Activated naive CD4-positive, alpha-beta T cell treated with anti-CD3 and anti-CD28 coated beads, Interleukin-2, amount 50 U/mL, for 24 hours (primary cell): ENCODE results near the gene SLC6A1.

Source experiments
- H3K27ac Mint-ChIP-seq: one replicate; pipeline ENCODE4 v1.8.0; 2021; ENCODE audit warnings: mild to moderate bottlenecking, mixed read lengths
- H3K27me3 Mint-ChIP-seq: one replicate; pipeline ENCODE4 v1.8.0; 2021; ENCODE audit warnings: mixed read lengths
- H3K36me3 Mint-ChIP-seq: one replicate; pipeline ENCODE4 v1.8.0; 2021; ENCODE audit warnings: mixed read lengths
- H3K4me1 Mint-ChIP-seq: one replicate; pipeline ENCODE4 v1.8.0; 2021; ENCODE audit warnings: mixed read lengths
- H3K4me3 Mint-ChIP-seq: one replicate; pipeline ENCODE4 v1.8.0; 2021; ENCODE audit warnings: mild to moderate bottlenecking, mixed read lengths
- H3K9me3 Mint-ChIP-seq: one replicate; pipeline ENCODE4 v1.8.0; 2021; ENCODE audit warnings: mixed read lengths

Gene SLC6A1

GRCh38 chr3:10981031-10981430 is 11.5 kb upstream of the SLC6A1 start:
- no peak overlapping the region for H3K27ac Mint-ChIP-seq
- no peaks in the 10 kb centered on the region for H3K9me3 Mint-ChIP-seq
- peaks cover 9% of the 10 kb centered on the region for H3K4me1 Mint-ChIP-seq
- H3K27me3 Mint-ChIP-seq = peaks cover 18% of the 10 kb centered on the region
- no peaks in the 10 kb centered on the region for H3K36me3 Mint-ChIP-seq
- no peak overlapping the region for H3K4me3 Mint-ChIP-seq

GRCh38 chr3:10981961-10982360 is 10.6 kb upstream of the SLC6A1 start:
- Mint-ChIP-seq H3K27me3 (peaks cover 13% of the 10 kb centered on the region), H3K27ac (no peak overlapping the region), H3K4me1 (peaks cover 9% of the 10 kb centered on the region), H3K4me3 (no peak overlapping the region), H3K9me3 (no peaks in the 10 kb centered on the region), H3K36me3 (no peaks in the 10 kb centered on the region)

GRCh38 chr3:10982782-10983181 is 9.8 kb upstream of the SLC6A1 start:
- peaks cover 9% of the 10 kb centered on the region for H3K4me1 Mint-ChIP-seq
- H3K27ac Mint-ChIP-seq = no peak overlapping the region
- no peaks in the 10 kb centered on the region for H3K9me3 Mint-ChIP-seq
- H3K27me3 Mint-ChIP-seq = peaks cover 11% of the 10 kb centered on the region
- H3K36me3 Mint-ChIP-seq = no peaks in the 10 kb centered on the region
- no peak overlapping the region for H3K4me3 Mint-ChIP-seq

GRCh38 chr3:10983219-10983916 is 9.2 kb upstream of the SLC6A1 start:
- Mint-ChIP-seq H3K27ac (no peak overlapping the region), H3K4me3 (no peak overlapping the region), H3K4me1 (peaks cover 9% of the 10 kb centered on the region), H3K27me3 (peaks cover 9% of the 10 kb centered on the region), H3K36me3 (no peaks in the 10 kb centered on the region), H3K9me3 (no peaks in the 10 kb centered on the region)

- H3K9me3 Mint-ChIP-seq = no peaks in the 10 kb centered on the region
- H3K27ac Mint-ChIP-seq = no peak overlapping the region
- no peaks in the 10 kb centered on the region for H3K36me3 Mint-ChIP-seq
- H3K27me3 Mint-ChIP-seq = peaks cover 9% of the 10 kb centered on the region
- peaks cover 9% of the 10 kb centered on the region for H3K4me1 Mint-ChIP-seq
- no peak overlapping the region for H3K4me3 Mint-ChIP-seq
Measured at GRCh38 chr3:10984371-10984896, 8.1 kb upstream of the SLC6A1 start.

- peaks cover 13% of the 10 kb centered on the region for H3K27me3 Mint-ChIP-seq
- H3K27ac Mint-ChIP-seq = no peak overlapping the region
- no peaks in the 10 kb centered on the region for H3K36me3 Mint-ChIP-seq
- H3K4me3 Mint-ChIP-seq = no peak overlapping the region
- H3K9me3 Mint-ChIP-seq = no peaks in the 10 kb centered on the region
- peaks cover 9% of the 10 kb centered on the region for H3K4me1 Mint-ChIP-seq
Measured at GRCh38 chr3:10985181-10985580, 7.4 kb upstream of the SLC6A1 start.

GRCh38 chr3:10986592-10986991 is 6.0 kb upstream of the SLC6A1 start:
- H3K4me3 Mint-ChIP-seq = no peak overlapping the region
- H3K27me3 Mint-ChIP-seq = peaks cover 19% of the 10 kb centered on the region
- H3K36me3 Mint-ChIP-seq = no peaks in the 10 kb centered on the region

GRCh38 chr3:10988001-10988665 is 4.4 kb upstream of the SLC6A1 start:
- Mint-ChIP-seq H3K27me3 (peaks cover 21% of the 10 kb centered on the region), H3K4me3 (no peak overlapping the region), H3K4me1 (peaks cover 7% of the 10 kb centered on the region), H3K27ac (no peak overlapping the region), H3K9me3 (no peaks in the 10 kb centered on the region), H3K36me3 (no peaks in the 10 kb centered on the region)

More at GRCh38 chr3:10986592-10986991, 6.0 kb upstream of the SLC6A1 start:
- H3K27ac Mint-ChIP-seq = no peak overlapping the region
- H3K9me3 Mint-ChIP-seq = no peaks in the 10 kb centered on the region
- H3K4me1 Mint-ChIP-seq = peaks cover 9% of the 10 kb centered on the region

GRCh38 chr3:10988991-10989484 is 3.5 kb upstream of the SLC6A1 start:
- Mint-ChIP-seq H3K27ac (no peak overlapping the region), H3K36me3 (no peaks in the 10 kb centered on the region), H3K4me1 (peaks cover 4% of the 10 kb centered on the region), H3K4me3 (no peak overlapping the region), H3K9me3 (no peaks in the 10 kb centered on the region), H3K27me3 (peaks cover 26% of the 10 kb centered on the region)

- Mint-ChIP-seq H3K36me3 (no peaks in the 10 kb centered on the region), H3K27ac (no peak overlapping the region), H3K9me3 (no peaks in the 10 kb centered on the region), H3K4me1 (peaks cover 4% of the 10 kb centered on the region), H3K27me3 (peaks cover 30% of the 10 kb centered on the region), H3K4me3 (no peak overlapping the region)
Measured at GRCh38 chr3:10992943-10993728, 588 bp downstream of the SLC6A1 start.

- Mint-ChIP-seq H3K4me3 (no peak overlapping the region), H3K36me3 (no peaks in the 10 kb centered on the region), H3K9me3 (no peaks in the 10 kb centered on the region), H3K27ac (no peak overlapping the region), H3K27me3 (peaks cover 30% of the 10 kb centered on the region), H3K4me1 (peaks cover 4% of the 10 kb centered on the region)
Measured at GRCh38 chr3:10993729-10994065, 1.1 kb downstream of the SLC6A1 start.

- peaks cover 27% of the 10 kb centered on the region for H3K27me3 Mint-ChIP-seq
- no peaks in the 10 kb centered on the region for H3K9me3 Mint-ChIP-seq
- no peak overlapping the region for H3K4me3 Mint-ChIP-seq
- H3K36me3 Mint-ChIP-seq = no peaks in the 10 kb centered on the region
- H3K27ac Mint-ChIP-seq = no peak overlapping the region
- H3K4me1 Mint-ChIP-seq = peaks cover 4% of the 10 kb centered on the region
Measured at GRCh38 chr3:10994306-10994705, 1.8 kb downstream of the SLC6A1 start.

- Mint-ChIP-seq H3K4me1 (peaks cover 4% of the 10 kb centered on the region), H3K4me3 (no peak overlapping the region), H3K9me3 (no peaks in the 10 kb centered on the region), H3K36me3 (no peaks in the 10 kb centered on the region), H3K27ac (no peak overlapping the region), H3K27me3 (peaks cover 20% of the 10 kb centered on the region)
Measured at GRCh38 chr3:10995871-10996270, 3.3 kb downstream of the SLC6A1 start.

GRCh38 chr3:10996345-10997013 is 3.9 kb downstream of the SLC6A1 start:
- peaks cover 14% of the 10 kb centered on the region for H3K27me3 Mint-ChIP-seq
- H3K4me1 Mint-ChIP-seq = peaks cover 4% of the 10 kb centered on the region
- no peak overlapping the region for H3K4me3 Mint-ChIP-seq
- no peak overlapping the region for H3K27ac Mint-ChIP-seq
- H3K9me3 Mint-ChIP-seq = no peaks in the 10 kb centered on the region
- no peaks in the 10 kb centered on the region for H3K36me3 Mint-ChIP-seq

- Mint-ChIP-seq H3K36me3 (no peaks in the 10 kb centered on the region), H3K9me3 (no peaks in the 10 kb centered on the region), H3K27ac (no peak overlapping the region), H3K4me3 (no peak overlapping the region), H3K4me1 (peaks cover under 1% of the 10 kb centered on the region), H3K27me3 (peaks cover 9% of the 10 kb centered on the region)
Measured at GRCh38 chr3:10997196-10997595, 4.6 kb downstream of the SLC6A1 start.
